A673 (cell line): Measurements from ENCODE around the gene SLC25A19. TPM values are rescaled to one million over a fixed set of nuclear protein-coding genes. Genes with fewer than 3 reads are reported as not detected.

Source experiments
- BruUV-seq: library from RNA; stranded (reverse); fragments of 400-500 nt; replicated peaks from 2 replicates; lab custom pipeline; 2021; lab: Mats Ljungman, UMichigan
- CTCF ChIA-PET: fragments of 300-600 bp; sonication (Branson Sonifier 250); formaldehyde crosslinking; loops from one replicate; lab custom pipeline; 2022; ENCODE audit warnings: antibody characterized with exemption; lab: Charles Lee
- POLR2A ChIA-PET: fragments of 300-600 bp; sonication (Branson Sonifier 250); formaldehyde crosslinking; loops from one replicate; lab custom pipeline; 2022; ENCODE audit warnings: antibody characterized with exemption; ENCODE audit not compliant: low non-redundant PET; lab: Charles Lee
- DNase-seq: peaks from one replicate; pipeline ENCODE4 v3.0.0-alpha.2; 2015; ENCODE audit warnings: low spot score
- H3K27ac ChIP-seq: fragments of 200-600 bp; sonication (generic); 2 replicates; pipeline ENCODE4 v1.5.1; 2016; ENCODE audit warnings: mixed run types, low read depth, mild to moderate bottlenecking, mixed read lengths, antibody characterized with exemption, low read length; ENCODE audit not compliant: poor library complexity, severe bottlenecking
- H3K27me3 ChIP-seq: fragments of 200-600 bp; sonication (generic); replicated peaks from 2 replicates; pipeline ENCODE4 v1.6.1; 2017; ENCODE audit warnings: mixed run types, low read depth, mild to moderate bottlenecking, mixed read lengths, antibody characterized with exemption, low read length; ENCODE audit not compliant: insufficient read depth, poor library complexity
- H3K36me3 ChIP-seq: fragments of 200-600 bp; sonication (generic); 2 replicates; pipeline ENCODE4 v1.6.1; 2016; ENCODE audit warnings: mixed run types, mild to moderate bottlenecking, mixed read lengths, antibody characterized with exemption, low read length; ENCODE audit not compliant: insufficient read depth, poor library complexity, severe bottlenecking
- H3K4me1 ChIP-seq: fragments of 200-600 bp; sonication (generic); 2 replicates; pipeline ENCODE4 v1.6.1; 2017; ENCODE audit warnings: mixed run types, mild to moderate bottlenecking, mixed read lengths, antibody characterized with exemption, low read length; ENCODE audit not compliant: insufficient read depth, poor library complexity, severe bottlenecking
- H3K4me3 ChIP-seq: fragments of 200-600 bp; sonication (generic); 2 replicates; pipeline ENCODE4 v1.5.1; 2016; ENCODE audit warnings: low read depth, mixed run types, mild to moderate bottlenecking, mixed read lengths, low read length; ENCODE audit not compliant: poor library complexity, severe bottlenecking
- H3K9me3 ChIP-seq: fragments of 200-600 bp; sonication (generic); 2 replicates; pipeline ENCODE4 v1.6.1; 2016; ENCODE audit warnings: mixed run types, low read depth, mild to moderate bottlenecking, mixed read lengths, antibody characterized with exemption, low read length; ENCODE audit not compliant: poor library complexity, severe bottlenecking
- CTCF ChIP-seq: fragments of 300-800, 200-600 bp; sonication (generic); conservative IDR thresholded peaks from 2 replicates; pipeline ENCODE4 v1.5.1; 2017; ENCODE audit warnings: low read depth, mild to moderate bottlenecking, antibody characterized with exemption, low read length, moderate library complexity, mixed read lengths
- EZH2 ChIP-seq: fragments of 200-600 bp; sonication (generic); IDR thresholded peaks from 2 replicates; pipeline ENCODE4 v1.6.1; 2017; ENCODE audit warnings: borderline replicate concordance, low read depth, mild to moderate bottlenecking, mixed read lengths, antibody characterized with exemption, low read length; ENCODE audit not compliant: poor library complexity, severe bottlenecking
- intact Hi-C: fragments of 100-400 bp; cut with micrococcal nuclease; formaldehyde crosslinking; loops from one replicate; pipeline ENCODE4 v1.10.0; 2022; ENCODE audit not compliant: unreplicated experiment
- total RNA-seq: library from RNA; stranded (reverse); gene quantifications from 2 replicates; pipeline ENCODE4 v1.2.3, GENCODE V29; 2021

SLC25A19 gene
- total RNA-seq, 1 experiment from 2014 or later, result 45.0 TPM

- intact Hi-C loops, result no loop called here
- ChIA-PET CTCF (interaction anchor here (0.6 kb wide), 1 partner anchor 30 kb away, joined by 8 read pairs; no protein-coding TSS in a partner anchor), POLR2A (interaction anchor here (0.5 kb wide), 1 partner anchor 37 kb away, joined by 3 read pairs; no protein-coding TSS in a partner anchor)
- no peak overlapping the region for H3K27ac ChIP-seq
- DNase-seq, result no peak
- no peaks in the 10 kb centered on the region for H3K27me3 ChIP-seq
- no peaks in the 10 kb centered on the region for H3K9me3 ChIP-seq
- H3K4me1 ChIP-seq, result no peaks in the 10 kb centered on the region
- no peak overlapping the region for H3K4me3 ChIP-seq
- BruUV-seq, result no TSS peak
- peaks cover 13% of the 10 kb centered on the region for H3K36me3 ChIP-seq
- TF ChIP-seq EZH2, result no peak
- no peak for TF ChIP-seq CTCF
These were observed 26.5 kb upstream of the SLC25A19 start for GRCh38 chr17:75315541-75316243.

GRCh38 chr17:75313941-75314551 lies 24.8 kb upstream of the SLC25A19 start:
- no peak for TF ChIP-seq CTCF
- no peak for TF ChIP-seq EZH2
- no peak for DNase-seq
- intact Hi-C loops, result no loop called here
- no peak overlapping the region for H3K4me3 ChIP-seq
- H3K9me3 ChIP-seq, result no peaks in the 10 kb centered on the region
- ChIA-PET CTCF (no interaction called here), POLR2A (no interaction called here)
- no peak overlapping the region for H3K27ac ChIP-seq
- no peaks in the 10 kb centered on the region for H3K27me3 ChIP-seq
- BruUV-seq, result no TSS peak
- no peaks in the 10 kb centered on the region for H3K4me1 ChIP-seq
- H3K36me3 ChIP-seq, result no peaks in the 10 kb centered on the region

GRCh38 chr17:75308732-75309629 lies 19.7 kb upstream of the SLC25A19 start:
- Histone ChIP-seq H3K4me3 (no peak overlapping the region), H3K27ac (no peak overlapping the region), H3K36me3 (no peaks in the 10 kb centered on the region), H3K4me1 (no peaks in the 10 kb centered on the region), H3K9me3 (no peaks in the 10 kb centered on the region), H3K27me3 (no peaks in the 10 kb centered on the region)
- no TSS peak for BruUV-seq
- no peak for TF ChIP-seq EZH2
- no peak for TF ChIP-seq CTCF
- ChIA-PET POLR2A (no interaction called here), CTCF (no interaction called here)
- DNase-seq, result no peak
- intact Hi-C loops, result no loop called here
